B cell (primary cell): ENCODE results near the gene SYTL2.

ENCODE experiments used
- CTCF ChIP-seq: fragments of 200-600 bp; IDR thresholded peaks from one replicate; pipeline ENCODE4 v1.8.0; 2022; ENCODE audit warnings: antibody characterized with exemption, mild to moderate bottlenecking
- EZH2 ChIP-seq: IDR thresholded peaks from 2 replicates; pipeline ENCODE4 v1.6.1; 2012; ENCODE audit warnings: borderline replicate concordance, low read depth, mild to moderate bottlenecking, moderate library complexity, low read length; ENCODE audit not compliant: insufficient read depth, poor library complexity, severe bottlenecking

DNA sequence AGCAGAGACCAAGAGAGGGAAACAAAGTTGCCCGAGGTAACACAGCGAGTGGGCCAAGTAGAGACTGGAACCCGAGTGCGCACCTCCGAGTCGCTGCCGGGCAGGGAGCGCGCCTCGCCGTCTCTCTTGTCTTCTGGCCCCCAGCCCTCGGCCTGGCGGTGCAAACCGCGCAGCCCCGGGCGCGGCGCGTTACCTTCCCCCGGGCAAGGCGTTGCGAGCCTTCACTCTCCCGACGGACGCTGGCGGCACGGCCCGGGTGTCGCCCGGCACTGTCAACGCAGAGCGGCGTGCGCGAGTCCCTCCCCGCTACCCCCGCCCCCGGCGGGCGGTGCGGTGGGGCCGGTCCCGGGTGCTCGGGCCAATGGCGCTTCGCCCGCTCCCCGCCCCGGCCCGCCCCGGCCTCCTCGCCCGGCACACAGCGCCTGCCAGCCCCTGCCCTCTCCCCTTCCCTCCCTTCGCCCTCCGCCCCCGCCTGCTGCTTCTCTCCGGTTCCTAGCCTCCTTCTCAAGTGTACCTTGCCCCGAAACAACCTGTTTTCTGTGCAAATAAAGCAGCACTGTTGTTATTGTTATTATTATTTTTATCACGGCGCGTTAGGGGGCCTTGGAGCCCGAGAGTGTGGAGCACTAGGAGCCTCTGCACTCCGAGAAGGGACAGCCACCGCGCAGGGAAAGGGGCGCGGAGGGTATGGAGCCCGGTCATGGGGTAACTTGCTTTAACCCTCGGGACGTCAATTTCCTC, at the start of gene SYTL2:
- TF ChIP-seq CTCF (no peak), EZH2 (no peak)
